A673 (cell line): ENCODE data around the gene MRFAP1. TPM values are rescaled to one million over a fixed set of nuclear protein-coding genes. Genes with fewer than 3 reads are reported as not detected.

Experiments used
- BruUV-seq: library from RNA; stranded (reverse); fragments of 400-500 nt; replicated peaks from 2 replicates; lab custom pipeline; 2021; lab: Mats Ljungman, UMichigan
- CTCF ChIA-PET: fragments of 300-600 bp; sonication (Branson Sonifier 250); formaldehyde crosslinking; loops from one replicate; lab custom pipeline; 2022; ENCODE audit warnings: antibody characterized with exemption; lab: Charles Lee
- POLR2A ChIA-PET: fragments of 300-600 bp; sonication (Branson Sonifier 250); formaldehyde crosslinking; loops from one replicate; lab custom pipeline; 2022; ENCODE audit warnings: antibody characterized with exemption; ENCODE audit not compliant: low non-redundant PET; lab: Charles Lee
- DNase-seq: peaks from one replicate; pipeline ENCODE4 v3.0.0-alpha.2; 2015; ENCODE audit warnings: low spot score
- H3K27ac ChIP-seq: fragments of 200-600 bp; sonication (generic); 2 replicates; pipeline ENCODE4 v1.5.1; 2016; ENCODE audit warnings: mixed run types, low read depth, mild to moderate bottlenecking, mixed read lengths, antibody characterized with exemption, low read length; ENCODE audit not compliant: poor library complexity, severe bottlenecking
- H3K27me3 ChIP-seq: fragments of 200-600 bp; sonication (generic); replicated peaks from 2 replicates; pipeline ENCODE4 v1.6.1; 2017; ENCODE audit warnings: mixed run types, low read depth, mild to moderate bottlenecking, mixed read lengths, antibody characterized with exemption, low read length; ENCODE audit not compliant: insufficient read depth, poor library complexity
- H3K36me3 ChIP-seq: fragments of 200-600 bp; sonication (generic); 2 replicates; pipeline ENCODE4 v1.6.1; 2016; ENCODE audit warnings: mixed run types, mild to moderate bottlenecking, mixed read lengths, antibody characterized with exemption, low read length; ENCODE audit not compliant: insufficient read depth, poor library complexity, severe bottlenecking
- H3K4me1 ChIP-seq: fragments of 200-600 bp; sonication (generic); 2 replicates; pipeline ENCODE4 v1.6.1; 2017; ENCODE audit warnings: mixed run types, mild to moderate bottlenecking, mixed read lengths, antibody characterized with exemption, low read length; ENCODE audit not compliant: insufficient read depth, poor library complexity, severe bottlenecking
- H3K4me3 ChIP-seq: fragments of 200-600 bp; sonication (generic); 2 replicates; pipeline ENCODE4 v1.5.1; 2016; ENCODE audit warnings: low read depth, mixed run types, mild to moderate bottlenecking, mixed read lengths, low read length; ENCODE audit not compliant: poor library complexity, severe bottlenecking
- H3K9me3 ChIP-seq: fragments of 200-600 bp; sonication (generic); 2 replicates; pipeline ENCODE4 v1.6.1; 2016; ENCODE audit warnings: mixed run types, low read depth, mild to moderate bottlenecking, mixed read lengths, antibody characterized with exemption, low read length; ENCODE audit not compliant: poor library complexity, severe bottlenecking
- EZH2 ChIP-seq: fragments of 200-600 bp; sonication (generic); IDR thresholded peaks from 2 replicates; pipeline ENCODE4 v1.6.1; 2017; ENCODE audit warnings: borderline replicate concordance, low read depth, mild to moderate bottlenecking, mixed read lengths, antibody characterized with exemption, low read length; ENCODE audit not compliant: poor library complexity, severe bottlenecking
- intact Hi-C: fragments of 100-400 bp; cut with micrococcal nuclease; formaldehyde crosslinking; loops from one replicate; pipeline ENCODE4 v1.10.0; 2022; ENCODE audit not compliant: unreplicated experiment
- total RNA-seq: library from RNA; stranded (reverse); gene quantifications from 2 replicates; pipeline ENCODE4 v1.2.3, GENCODE V29; 2021
- TF ChIP-seq, protein P1 (sequence below): fragments of 300-800, 200-600 bp; sonication (generic); conservative IDR thresholded peaks from 2 replicates; pipeline ENCODE4 v1.5.1; 2017; ENCODE audit warnings: low read depth, mild to moderate bottlenecking, antibody characterized with exemption, low read length, moderate library complexity, mixed read lengths

The MRFAP1 gene
- total RNA-seq, 1 experiment from 2014 or later, result 402 TPM

DNA sequence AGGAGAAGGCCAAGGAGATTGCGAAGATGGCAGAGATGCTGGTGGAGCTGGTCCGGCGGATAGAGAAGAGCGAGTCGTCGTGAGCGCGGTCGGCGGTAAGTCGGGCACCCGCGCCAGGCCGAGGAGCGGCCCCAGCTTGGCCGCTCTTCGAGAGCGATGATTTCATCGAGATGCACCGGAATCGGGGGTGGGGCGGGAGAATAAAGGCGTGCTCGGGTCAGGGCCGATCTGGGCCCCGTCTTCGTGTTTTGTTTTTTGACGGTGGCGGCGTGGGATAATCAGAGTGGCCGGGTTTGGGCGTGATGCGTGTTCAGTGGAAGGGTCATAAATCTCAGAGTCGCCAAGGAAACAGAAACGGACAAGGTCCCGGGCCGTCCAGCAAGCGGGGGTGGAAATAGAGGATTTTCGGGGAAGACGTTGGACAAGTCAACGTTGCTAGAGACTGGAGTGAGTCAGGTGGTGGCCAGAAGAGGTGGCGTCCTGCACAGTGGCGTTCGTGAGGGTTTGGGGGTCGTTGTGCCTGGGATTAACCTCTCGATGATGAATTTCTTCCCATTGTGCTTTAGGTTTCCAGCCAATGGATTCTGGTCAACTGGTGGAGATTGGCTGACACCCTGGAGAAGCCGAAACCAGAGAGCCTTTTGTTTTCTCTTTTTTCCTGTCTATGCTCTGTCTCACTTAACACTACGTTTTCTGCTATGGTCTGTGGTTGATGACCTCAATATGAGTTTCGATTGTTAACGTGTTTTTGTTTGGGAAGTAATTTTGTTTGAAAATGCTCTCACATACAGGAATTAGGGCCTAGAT is 882 bp downstream of the MRFAP1 start:
- peak overlapping the region; percentile 91 for H3K27ac ChIP-seq
- ChIA-PET POLR2A (interaction anchor here (0.6 kb wide), 1 partner anchor 268 kb away, joined by 5 read pairs; no protein-coding TSS in a partner anchor), CTCF (no interaction called here)
- intact Hi-C loops, result no loop called here
- no TSS peak for BruUV-seq
- H3K36me3 ChIP-seq, result peaks cover 25% of the 10 kb centered on the region
- no peaks in the 10 kb centered on the region for H3K9me3 ChIP-seq
- H3K27me3 ChIP-seq, result no peaks in the 10 kb centered on the region
- H3K4me3 ChIP-seq, result peak overlapping the region; percentile 96
- peaks cover 9% of the 10 kb centered on the region for H3K4me1 ChIP-seq
- no peak for DNase-seq
- TF ChIP-seq, protein P1, sequence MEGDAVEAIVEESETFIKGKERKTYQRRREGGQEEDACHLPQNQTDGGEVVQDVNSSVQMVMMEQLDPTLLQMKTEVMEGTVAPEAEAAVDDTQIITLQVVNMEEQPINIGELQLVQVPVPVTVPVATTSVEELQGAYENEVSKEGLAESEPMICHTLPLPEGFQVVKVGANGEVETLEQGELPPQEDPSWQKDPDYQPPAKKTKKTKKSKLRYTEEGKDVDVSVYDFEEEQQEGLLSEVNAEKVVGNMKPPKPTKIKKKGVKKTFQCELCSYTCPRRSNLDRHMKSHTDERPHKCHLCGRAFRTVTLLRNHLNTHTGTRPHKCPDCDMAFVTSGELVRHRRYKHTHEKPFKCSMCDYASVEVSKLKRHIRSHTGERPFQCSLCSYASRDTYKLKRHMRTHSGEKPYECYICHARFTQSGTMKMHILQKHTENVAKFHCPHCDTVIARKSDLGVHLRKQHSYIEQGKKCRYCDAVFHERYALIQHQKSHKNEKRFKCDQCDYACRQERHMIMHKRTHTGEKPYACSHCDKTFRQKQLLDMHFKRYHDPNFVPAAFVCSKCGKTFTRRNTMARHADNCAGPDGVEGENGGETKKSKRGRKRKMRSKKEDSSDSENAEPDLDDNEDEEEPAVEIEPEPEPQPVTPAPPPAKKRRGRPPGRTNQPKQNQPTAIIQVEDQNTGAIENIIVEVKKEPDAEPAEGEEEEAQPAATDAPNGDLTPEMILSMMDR, result no peak
- TF ChIP-seq EZH2, result no peak

GRCh38 chr4:6641971-6642320 is 1.5 kb downstream of the MRFAP1 start:
- ChIA-PET CTCF (no interaction called here), POLR2A (no interaction called here)
- Histone ChIP-seq H3K27me3 (no peaks in the 10 kb centered on the region), H3K4me3 (peak overlapping the region; percentile 96), H3K36me3 (peaks cover 25% of the 10 kb centered on the region), H3K4me1 (peaks cover 9% of the 10 kb centered on the region), H3K9me3 (no peaks in the 10 kb centered on the region), H3K27ac (peak overlapping the region; percentile 91)
- DNase-seq, result no peak
- BruUV-seq, result no TSS peak
- intact Hi-C loops, result no loop called here
- TF ChIP-seq, protein P1, result no peak
- no peak for TF ChIP-seq EZH2

DNA sequence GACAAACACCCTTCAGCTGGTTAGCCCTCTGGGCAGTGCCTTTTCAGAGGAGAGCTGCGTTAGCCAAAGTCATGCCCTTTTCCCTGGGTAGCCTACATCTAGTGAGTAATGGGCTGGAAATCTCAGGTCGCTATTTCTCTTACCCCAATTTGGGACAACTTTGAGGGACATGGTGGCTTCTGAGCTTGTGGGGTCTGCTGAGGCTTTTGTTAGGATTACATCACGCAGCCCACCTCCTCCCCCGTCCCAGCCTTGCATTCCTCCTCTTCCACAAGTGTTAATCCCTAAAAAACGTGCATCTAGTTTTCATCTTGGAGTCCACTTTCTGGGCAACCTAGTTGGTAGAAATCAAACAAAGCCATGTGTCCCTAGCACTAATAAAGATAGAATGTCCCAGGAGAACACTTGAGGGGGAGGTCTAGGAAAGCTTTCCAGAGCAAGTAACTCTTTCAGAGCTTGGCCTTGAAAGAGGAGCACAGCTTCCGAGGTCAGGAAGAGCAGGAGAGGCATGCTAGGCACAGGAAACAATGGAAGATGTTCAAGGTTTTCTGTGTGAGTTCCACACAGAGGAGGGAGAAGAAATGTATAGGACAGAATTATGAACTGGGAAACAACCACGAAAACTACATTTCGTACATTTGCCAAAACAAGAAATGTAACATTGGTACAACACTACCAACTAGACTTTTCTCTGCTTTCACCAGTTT is 2.8 kb downstream of the MRFAP1 start:
- ChIA-PET CTCF (interaction anchor here (0.6 kb wide), 1 partner anchor 1395 kb away, joined by 10 read pairs; no protein-coding TSS in a partner anchor), POLR2A (no interaction called here)
- peaks cover 25% of the 10 kb centered on the region for H3K36me3 ChIP-seq
- H3K4me1 ChIP-seq, result peaks cover 9% of the 10 kb centered on the region
- no peaks in the 10 kb centered on the region for H3K9me3 ChIP-seq
- TF ChIP-seq, protein P1, result no peak
- no peak for TF ChIP-seq EZH2
- DNase-seq, result no peak
- intact Hi-C loops, result no loop called here
- no peak overlapping the region for H3K4me3 ChIP-seq
- no peaks in the 10 kb centered on the region for H3K27me3 ChIP-seq
- no peak overlapping the region for H3K27ac ChIP-seq
- BruUV-seq, result no TSS peak
